Measurements from ENCODE around the gene DCXR. TPM values are rescaled to one million over a fixed set of nuclear protein-coding genes. Genes with fewer than 3 reads are reported as not detected.

Gene DCXR
- total and polyA plus RNA-seq, 2 of the 13 experiments (the other 11 are each of a cell fraction or from before 2014, with no cell fraction given), result 287 to 311 TPM

DNA sequence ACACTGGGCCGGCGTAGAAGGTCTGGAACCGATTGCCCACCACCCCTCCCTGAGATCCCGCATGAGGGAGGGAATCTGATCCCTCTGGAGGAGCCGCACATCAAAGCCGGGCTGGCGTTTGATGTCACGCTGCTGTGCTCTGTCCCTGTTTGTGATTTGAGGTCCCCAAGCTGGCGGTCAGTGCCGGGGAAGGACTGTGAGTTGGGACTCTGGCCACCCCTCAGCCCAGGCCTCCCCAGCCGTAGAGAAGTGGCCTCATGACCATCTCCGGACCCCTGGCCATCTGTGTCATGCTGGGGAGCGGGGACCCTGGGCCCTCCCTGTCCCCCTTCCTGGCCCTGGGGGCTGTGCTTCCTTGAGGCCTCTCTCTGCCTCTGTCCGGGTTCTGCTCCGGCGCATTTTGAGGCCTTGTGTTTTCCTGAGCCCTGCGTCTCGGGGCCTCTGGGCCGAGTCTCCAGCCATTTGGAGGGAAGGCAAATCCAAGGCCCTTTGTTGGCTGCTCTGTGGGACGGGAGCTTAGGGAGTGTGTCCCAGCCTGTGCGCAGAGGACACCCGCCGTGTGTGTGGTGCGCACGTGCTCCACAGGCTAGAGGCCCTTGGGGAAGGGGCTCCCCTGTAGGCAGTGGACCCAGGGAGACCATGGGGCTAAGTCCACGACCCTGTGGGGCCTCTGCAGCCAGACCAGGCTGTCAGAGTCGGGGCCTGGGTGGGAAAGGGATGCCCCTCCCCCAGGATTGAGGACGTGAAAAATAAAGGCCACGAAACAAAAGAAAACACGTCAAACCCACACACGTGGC lies 45.0 kb downstream of the DCXR start (continued):
- TF ChIP-seq ZNF703 (CRISPR knock-in tag; IDR thresholded peaks at IDR 0.05; ENCODE audit: borderline replicate concordance) (peak; percentile 99), ZHX1 (CRISPR knock-in tag; IDR thresholded peaks at IDR 0.05; ENCODE audit: low read depth) (peak; percentile 98), ZBTB42 (CRISPR knock-in tag; IDR thresholded peaks at IDR 0.05) (peak; percentile 97), AKNA (CRISPR knock-in tag; IDR thresholded peaks at IDR 0.05; ENCODE audit: borderline replicate concordance) (peak; percentile 78), MEIS2 (CRISPR knock-in tag; IDR thresholded peaks at IDR 0.05) (peak; percentile 97; the same call in 1 of the 2 replicates), AKAP8 (CRISPR knock-in tag; IDR thresholded peaks at IDR 0.05) (peak; percentile 98), ZMYM2 (CRISPR knock-in tag; IDR thresholded peaks at IDR 0.05) (peak; percentile 97), ZBTB21 (CRISPR knock-in tag; IDR thresholded peaks at IDR 0.05) (peak; percentile 62; the same call in 1 of the 2 replicates), NR1H2 (CRISPR knock-in tag; IDR thresholded peaks at IDR 0.05; ENCODE audit: borderline replicate concordance, low read depth) (peak; percentile 95), ZBTB10 (CRISPR knock-in tag; IDR thresholded peaks at IDR 0.05; ENCODE audit: borderline replicate concordance) (peak; percentile 96), SMAD3 (CRISPR knock-in tag; IDR thresholded peaks at IDR 0.05) (peak; percentile 90), AFF4 (CRISPR knock-in tag; IDR thresholded peaks at IDR 0.05) (no peak; the same call in none of the 2 replicates), MEIS1 (CRISPR knock-in tag; IDR thresholded peaks at IDR 0.05; ENCODE audit: borderline replicate concordance) (peak; percentile 83), RFXANK (CRISPR knock-in tag; IDR thresholded peaks at IDR 0.05) (no peak)
